Neural progenitor cell (in vitro differentiated cells): ENCODE measurements around the gene RAD51B. TPM values are rescaled to one million over a fixed set of nuclear protein-coding genes. Genes with fewer than 3 reads are reported as not detected.

Experiments
- DNase-seq: peaks from one replicate; pipeline ENCODE4 v3.0.0-alpha.2; 2016; ENCODE audit warnings: low spot score
- H2AFZ ChIP-seq: fragments of 200-600 bp; sonication (generic); replicated peaks from 2 replicates; pipeline ENCODE4 v1.6.1; 2016; ENCODE audit warnings: antibody characterized with exemption
- H3F3A ChIP-seq: fragments of 200-600 bp; sonication (generic); 2 replicates; pipeline ENCODE4 v1.6.1; 2016; ENCODE audit warnings: antibody characterized with exemption, low read depth
- H3K27ac ChIP-seq: fragments of 200-600 bp; sonication (generic); 2 replicates; pipeline ENCODE4 v1.5.1; 2016; ENCODE audit warnings: mild to moderate bottlenecking
- H3K27me3 ChIP-seq: fragments of 200-600 bp; sonication (generic); 2 replicates; pipeline ENCODE4 v1.6.1; 2016; ENCODE audit warnings: mild to moderate bottlenecking, moderate library complexity
- H3K36me3 ChIP-seq: fragments of 200-600 bp; sonication (generic); 2 replicates; pipeline ENCODE4 v1.5.1; 2016
- H3K4me1 ChIP-seq: fragments of 200-600 bp; sonication (generic); 2 replicates; pipeline ENCODE4 v1.6.1; 2016; ENCODE audit warnings: mixed run types
- H3K4me2 ChIP-seq: fragments of 200-600 bp; sonication (generic); 2 replicates; pipeline ENCODE4 v1.6.1; 2016
- H3K4me3 ChIP-seq: fragments of 200-600 bp; sonication (generic); 2 replicates; pipeline ENCODE4 v1.5.1; 2016
- H3K79me2 ChIP-seq: fragments of 200-600 bp; sonication (generic); 2 replicates; pipeline ENCODE4 v1.6.1; 2016; ENCODE audit warnings: low read depth
- H3K9ac ChIP-seq: fragments of 200-600 bp; sonication (generic); 2 replicates; pipeline ENCODE4 v1.6.1; 2016
- H3K9me3 ChIP-seq: fragments of 200-600 bp; sonication (generic); 2 replicates; pipeline ENCODE4 v1.5.1; 2016; ENCODE audit warnings: low read depth
- H4K20me1 ChIP-seq: fragments of 200-600 bp; sonication (generic); 2 replicates; pipeline ENCODE4 v1.6.1; 2016; ENCODE audit warnings: low read depth
- H3K27ac Mint-ChIP-seq: 3 replicates; pipeline ENCODE4 v1.8.0; 2021; ENCODE audit warnings: mixed read lengths
- H3K27me3 Mint-ChIP-seq: 2 replicates; pipeline ENCODE4 v1.8.0; 2022; ENCODE audit warnings: low read depth, mild to moderate bottlenecking, inconsistent platforms, moderate library complexity, mixed read lengths; ENCODE audit not compliant: insufficient read depth
- H3K36me3 Mint-ChIP-seq: 3 replicates; pipeline ENCODE4 v1.8.0; 2021; ENCODE audit warnings: mixed read lengths
- H3K4me1 Mint-ChIP-seq: 3 replicates; pipeline ENCODE4 v1.8.0; 2021; ENCODE audit warnings: mixed read lengths
- H3K4me3 Mint-ChIP-seq: 3 replicates; pipeline ENCODE4 v1.8.0; 2021; ENCODE audit warnings: mild to moderate bottlenecking, moderate library complexity, mixed read lengths
- H3K9me3 Mint-ChIP-seq: 3 replicates; pipeline ENCODE4 v1.8.0; 2020; ENCODE audit warnings: mixed read lengths
- EZH2 ChIP-seq: fragments of 200-600 bp; sonication (generic); IDR thresholded peaks from 2 replicates; pipeline ENCODE4 v1.6.1; 2017; ENCODE audit warnings: antibody characterized with exemption, mild to moderate bottlenecking, moderate library complexity
- EZH2phosphoT487 ChIP-seq: fragments of 200-600 bp; sonication (generic); IDR thresholded peaks from 2 replicates; pipeline ENCODE4 v1.6.1; 2017; ENCODE audit warnings: antibody characterized with exemption
- total RNA-seq: library from RNA; depleted of rRNA; stranded (reverse); fragments of >200 nt; gene quantifications from 2 replicates; pipeline ENCODE4 v1.2.3, GENCODE V29; 2015; ENCODE audit warnings: low replicate concordance
- TF ChIP-seq, protein P1 (sequence below): fragments of 200-600 bp; sonication (generic); IDR thresholded peaks from 2 replicates; pipeline ENCODE4 v1.5.1; 2017; ENCODE audit warnings: antibody characterized with exemption, mild to moderate bottlenecking

Gene RAD51B
- total RNA-seq, 1 donor from 2014 or later = 50.5 TPM

DNA sequence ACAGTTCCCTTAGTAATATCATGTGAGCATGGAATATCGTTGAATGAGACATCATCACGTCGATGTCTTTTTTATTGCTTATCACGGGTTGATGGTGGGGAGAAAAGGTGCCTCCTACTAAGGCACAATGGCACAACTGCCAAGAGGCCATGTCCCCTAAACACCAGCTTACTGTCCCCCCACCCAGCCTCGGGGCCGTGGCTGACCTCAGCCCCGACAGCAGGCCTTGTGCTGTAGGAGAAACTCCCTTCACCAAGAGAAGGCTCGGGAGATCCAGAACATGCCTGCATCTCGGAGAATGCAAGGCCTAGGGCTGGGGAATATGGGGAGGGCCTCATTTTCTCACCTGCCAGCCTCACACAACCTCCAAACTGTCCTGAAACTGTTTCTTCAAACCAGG is 950.5 kb downstream of the RAD51B start:
- peak overlapping the region; percentile 11 for H3K27ac Mint-ChIP-seq
- Histone ChIP-seq H4K20me1 (no peaks in the 10 kb centered on the region), H3K9ac (no peak overlapping the region), H3K4me3 (no peak overlapping the region), H3K79me2 (no peaks in the 10 kb centered on the region), H3K27ac (no peak overlapping the region), H3K36me3 (no peaks in the 10 kb centered on the region), H3F3A (no peaks in the 10 kb centered on the region), H3K9me3 (no peaks in the 10 kb centered on the region), H3K4me2 (no peak overlapping the region), H2AFZ (no peak overlapping the region), H3K27me3 (no peaks in the 10 kb centered on the region), H3K4me1 (no peaks in the 10 kb centered on the region)
- TF ChIP-seq EZH2phosphoT487 (no peak), EZH2 (no peak)
- TF ChIP-seq, protein P1, sequence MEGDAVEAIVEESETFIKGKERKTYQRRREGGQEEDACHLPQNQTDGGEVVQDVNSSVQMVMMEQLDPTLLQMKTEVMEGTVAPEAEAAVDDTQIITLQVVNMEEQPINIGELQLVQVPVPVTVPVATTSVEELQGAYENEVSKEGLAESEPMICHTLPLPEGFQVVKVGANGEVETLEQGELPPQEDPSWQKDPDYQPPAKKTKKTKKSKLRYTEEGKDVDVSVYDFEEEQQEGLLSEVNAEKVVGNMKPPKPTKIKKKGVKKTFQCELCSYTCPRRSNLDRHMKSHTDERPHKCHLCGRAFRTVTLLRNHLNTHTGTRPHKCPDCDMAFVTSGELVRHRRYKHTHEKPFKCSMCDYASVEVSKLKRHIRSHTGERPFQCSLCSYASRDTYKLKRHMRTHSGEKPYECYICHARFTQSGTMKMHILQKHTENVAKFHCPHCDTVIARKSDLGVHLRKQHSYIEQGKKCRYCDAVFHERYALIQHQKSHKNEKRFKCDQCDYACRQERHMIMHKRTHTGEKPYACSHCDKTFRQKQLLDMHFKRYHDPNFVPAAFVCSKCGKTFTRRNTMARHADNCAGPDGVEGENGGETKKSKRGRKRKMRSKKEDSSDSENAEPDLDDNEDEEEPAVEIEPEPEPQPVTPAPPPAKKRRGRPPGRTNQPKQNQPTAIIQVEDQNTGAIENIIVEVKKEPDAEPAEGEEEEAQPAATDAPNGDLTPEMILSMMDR = no peak
- H3K4me1 Mint-ChIP-seq = peaks cover 22% of the 10 kb centered on the region
- peaks cover 10% of the 10 kb centered on the region for H3K9me3 Mint-ChIP-seq
- H3K4me3 Mint-ChIP-seq = no peak overlapping the region
- no peak for DNase-seq
- H3K27me3 Mint-ChIP-seq = peaks cover 5% of the 10 kb centered on the region
- no peaks in the 10 kb centered on the region for H3K36me3 Mint-ChIP-seq

DNA sequence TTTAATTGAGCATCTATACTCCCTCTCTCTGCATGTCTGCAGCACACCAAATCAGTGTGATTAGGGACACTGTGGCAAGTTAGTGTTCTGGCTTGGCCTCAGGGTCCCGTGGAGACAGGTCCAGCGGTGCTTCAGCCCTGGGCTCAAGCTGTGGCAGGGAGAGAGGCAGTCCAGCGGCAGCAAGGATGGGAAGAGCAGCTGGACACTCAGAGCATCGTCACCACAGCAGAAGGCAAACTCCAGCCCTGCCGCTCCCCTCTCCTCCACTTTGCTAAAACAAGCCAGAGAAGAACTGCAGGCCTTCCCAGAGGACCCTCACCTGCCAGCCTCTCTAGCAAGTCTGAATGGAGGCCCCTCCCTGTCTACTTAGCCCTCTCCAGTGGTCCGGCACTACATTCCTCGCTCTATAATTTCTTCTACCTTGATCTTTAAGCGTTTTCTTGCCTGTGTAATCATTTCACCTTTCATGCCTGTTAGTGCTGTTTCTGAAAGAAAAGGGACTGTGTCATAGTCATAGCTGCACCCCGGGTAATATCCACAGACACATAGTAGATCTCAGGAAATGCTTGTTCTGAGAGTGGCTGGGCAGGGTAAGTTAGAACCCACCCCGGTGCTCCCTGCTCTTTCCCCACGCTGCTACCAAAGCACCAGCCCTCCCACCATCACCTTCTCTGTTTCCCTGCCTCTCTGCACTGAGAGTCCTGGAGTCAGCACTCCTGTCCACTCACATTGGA is 951.1 kb downstream of the RAD51B start:
- Histone ChIP-seq H3K27ac (no peak overlapping the region), H3K4me1 (no peaks in the 10 kb centered on the region), H3K79me2 (no peaks in the 10 kb centered on the region), H3K27me3 (no peaks in the 10 kb centered on the region), H3K4me2 (no peak overlapping the region), H2AFZ (no peak overlapping the region), H3K4me3 (no peak overlapping the region), H3K36me3 (no peaks in the 10 kb centered on the region), H3K9me3 (no peaks in the 10 kb centered on the region), H3F3A (no peaks in the 10 kb centered on the region), H3K9ac (no peak overlapping the region), H4K20me1 (no peaks in the 10 kb centered on the region)
- no peak for TF ChIP-seq EZH2phosphoT487
- TF ChIP-seq, protein P1 = no peak
- TF ChIP-seq EZH2 = no peak
- Mint-ChIP-seq H3K36me3 (no peaks in the 10 kb centered on the region), H3K4me3 (no peak overlapping the region), H3K27ac (no peak overlapping the region), H3K4me1 (peaks cover 22% of the 10 kb centered on the region), H3K9me3 (peaks cover 10% of the 10 kb centered on the region), H3K27me3 (peaks cover 2% of the 10 kb centered on the region)
- DNase-seq = no peak

DNA sequence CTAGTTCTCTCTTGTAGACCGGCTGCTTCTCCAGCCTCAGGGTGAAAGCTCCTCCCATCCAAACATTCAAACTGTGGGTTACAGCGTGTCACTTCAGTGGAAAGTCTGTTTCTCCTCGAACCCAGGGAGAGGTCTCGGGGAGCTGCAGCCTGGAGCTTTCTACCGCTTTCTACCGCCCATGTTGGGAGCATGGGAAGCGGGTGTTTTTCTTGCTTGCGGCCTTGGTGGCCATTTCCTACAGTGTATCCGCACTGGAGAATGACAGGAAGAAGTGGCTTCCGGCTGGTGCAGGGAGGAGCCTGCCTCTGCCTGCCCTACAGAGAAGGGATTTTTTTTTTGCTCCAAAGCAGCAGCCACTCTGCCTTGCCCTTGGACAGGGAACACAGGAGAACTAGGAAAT is 952.1 kb downstream of the RAD51B start:
- Mint-ChIP-seq H3K4me3 (no peak overlapping the region), H3K36me3 (no peaks in the 10 kb centered on the region), H3K4me1 (peaks cover 22% of the 10 kb centered on the region), H3K27ac (no peak overlapping the region), H3K9me3 (peaks cover 8% of the 10 kb centered on the region), H3K27me3 (peaks cover 6% of the 10 kb centered on the region)
- no peaks in the 10 kb centered on the region for H4K20me1 ChIP-seq
- H3F3A ChIP-seq = no peaks in the 10 kb centered on the region
- no peaks in the 10 kb centered on the region for H3K4me1 ChIP-seq
- H3K79me2 ChIP-seq = no peaks in the 10 kb centered on the region
- H3K9ac ChIP-seq = no peak overlapping the region
- no peak overlapping the region for H3K4me2 ChIP-seq
- H3K4me3 ChIP-seq = no peak overlapping the region
- no peak for DNase-seq
- TF ChIP-seq, protein P1 = no peak
- TF ChIP-seq EZH2phosphoT487 (no peak), EZH2 (no peak)
- no peaks in the 10 kb centered on the region for H3K9me3 ChIP-seq
- H3K27ac ChIP-seq = no peak overlapping the region
- H2AFZ ChIP-seq = no peak overlapping the region
- H3K27me3 ChIP-seq = no peaks in the 10 kb centered on the region
- H3K36me3 ChIP-seq = no peaks in the 10 kb centered on the region
